Testis (tissue), 3 donors: Measurements from ENCODE around the gene TSPAN32. TPM values are rescaled to one million over a fixed set of nuclear protein-coding genes. Genes with fewer than 3 reads are reported as not detected.
"Not testable (repeated sequence)": the region's sequence is repeated elsewhere in the genome, so short reads cannot be mapped to it uniquely, and the experiment has no call there.

Experiments used
- DNase-seq: peaks from one replicate; pipeline ENCODE4 v3.0.0-alpha.2; 2019
- H3K27ac ChIP-seq, 2 donors: fragments of 200-600 bp; sonication (generic); one replicate each; pipeline ENCODE4 v1.5.1; 2019
- H3K27me3 ChIP-seq: fragments of 200-600 bp; sonication (generic); one replicate; pipeline ENCODE4 v1.5.1; 2019
- H3K36me3 ChIP-seq: fragments of 200-600 bp; sonication (generic); one replicate; pipeline ENCODE4 v1.5.1; 2017; ENCODE audit warnings: low read depth; ENCODE audit errors: missing control alignments
- H3K4me1 ChIP-seq: fragments of 200-600 bp; sonication (generic); one replicate; pipeline ENCODE4 v1.5.1; 2019
- H3K4me3 ChIP-seq, 2 donors: fragments of 200-600 bp; sonication (generic); one replicate each; pipeline ENCODE4 v1.5.1; 2017 to 2019
- H3K9me3 ChIP-seq: fragments of 200-600 bp; sonication (generic); one replicate; pipeline ENCODE4 v1.5.1; 2017
- POLR2A ChIP-seq: fragments of 450-650 bp; IDR thresholded peaks from one replicate; pipeline ENCODE4 v1.6.1; 2017; ENCODE audit warnings: antibody characterized with exemption, mild to moderate bottlenecking, moderate library complexity
- WGBS, 2 donors: methylation state at CpG; one replicate each; pipeline ENCODE4 v1.1.5; 2018; 5-methylcytosine and 5-hydroxymethylcytosine counted together
- intact Hi-C: fragments of 100-400 bp; cut with DNase I; formaldehyde crosslinking; loops from one replicate; pipeline ENCODE4 v1.15.1; 2023; ENCODE audit warnings: low total_unique reads
- polyA plus RNA-seq: library from polyadenylated mRNA; stranded (reverse); fragments of 350-450 nt; fragmentation: Illumina TruSeq; extraction: RNeasy Lipid Tissue Mini Kit (QIAGEN cat#74804); gene quantifications from one replicate; pipeline ENCODE4 v1.2.3, GENCODE V29; 2014; ENCODE audit warnings: low read depth, low replicate concordance; ENCODE audit not compliant: insufficient read depth
- total RNA-seq, 2 donors: library from RNA; depleted of rRNA; stranded (reverse); fragments of >200 nt; gene quantifications; one replicate each; pipeline ENCODE4 v1.2.3, GENCODE V29; 2016
- TF ChIP-seq, protein P1 (sequence below), 3 experiments: fragments of 450-650 bp in 2 of 3; fragments of 200-600 bp in 1 of 3; sonication (generic) in 1 of 3; IDR thresholded peaks; one replicate each; pipeline ENCODE4 v1.5.1; 2016 to 2019; ENCODE audit warnings: antibody characterized with exemption in 3 of 3, mild to moderate bottlenecking in 2 of 3, moderate library complexity in 1 of 3

TSPAN32 gene
- total and polyA plus RNA-seq, 3 donors from 2014 or later: 1.0 to 1.5 (median 1.1) TPM

DNA sequence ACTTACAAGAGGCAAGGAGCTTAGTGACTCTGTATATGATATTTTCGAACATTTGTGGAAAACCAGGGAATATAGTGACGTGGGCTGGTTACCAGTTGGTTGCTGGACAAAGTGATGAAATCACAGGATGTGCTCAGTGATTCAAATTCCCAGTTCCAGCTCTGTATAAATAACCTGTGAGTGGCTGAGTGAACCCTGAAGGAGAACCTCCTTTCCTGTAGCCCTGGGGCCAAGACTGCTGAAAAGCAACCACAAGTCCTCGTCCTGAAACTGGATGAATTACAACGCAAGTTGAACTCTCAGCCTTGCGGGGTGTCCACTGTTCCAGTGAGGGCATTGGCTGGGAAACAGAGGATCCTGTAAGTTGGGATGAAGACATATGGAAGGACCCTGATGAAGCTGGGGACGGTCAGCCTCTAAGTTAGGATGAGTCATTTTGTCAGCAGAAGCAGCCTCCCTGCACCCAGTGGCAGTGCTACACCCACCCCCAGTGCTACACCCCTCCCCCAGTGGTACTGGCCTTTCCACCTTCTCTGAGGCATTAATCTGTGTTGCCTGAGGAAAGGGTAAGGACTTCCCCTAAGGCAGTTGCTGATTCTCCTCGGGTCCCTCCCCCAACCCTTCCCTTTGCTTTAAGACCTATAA, 53.3 kb downstream of the TSPAN32 start:
- 75 to 78% methylated on average over 7 of the region's 7 CpGs for WGBS, 2 donors
- intact Hi-C loops: no loop called here

DNA sequence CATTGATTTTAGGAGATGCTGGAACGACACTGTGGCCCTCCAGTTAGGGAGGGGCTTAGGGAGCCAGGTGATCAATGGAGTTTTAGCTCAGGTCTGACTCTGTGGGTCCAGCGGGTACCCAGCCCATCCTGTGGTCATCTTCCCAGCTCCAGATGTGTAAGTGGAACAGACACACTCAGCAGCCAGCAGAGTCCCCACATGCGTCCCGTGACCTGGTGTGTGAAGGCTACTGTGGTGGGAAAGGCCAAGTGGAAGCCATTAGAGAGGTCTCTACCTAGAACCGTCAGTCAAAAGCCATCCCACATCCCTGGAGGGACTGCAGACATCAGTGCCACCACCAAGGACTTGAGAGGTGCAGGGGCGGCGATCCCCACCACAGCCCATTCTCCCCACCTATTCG, 55.4 kb downstream of the TSPAN32 start:
- no peak for DNase-seq
- 67 to 72% methylated on average over 7 to 8 of the region's 8 CpGs for WGBS, 2 donors
- no peaks in the 10 kb centered on the region for H3K36me3 ChIP-seq
- H3K27me3 ChIP-seq: no peaks in the 10 kb centered on the region
- intact Hi-C loops: no loop called here
- H3K4me1 ChIP-seq: no peaks in the 10 kb centered on the region
- TF ChIP-seq, protein P1, sequence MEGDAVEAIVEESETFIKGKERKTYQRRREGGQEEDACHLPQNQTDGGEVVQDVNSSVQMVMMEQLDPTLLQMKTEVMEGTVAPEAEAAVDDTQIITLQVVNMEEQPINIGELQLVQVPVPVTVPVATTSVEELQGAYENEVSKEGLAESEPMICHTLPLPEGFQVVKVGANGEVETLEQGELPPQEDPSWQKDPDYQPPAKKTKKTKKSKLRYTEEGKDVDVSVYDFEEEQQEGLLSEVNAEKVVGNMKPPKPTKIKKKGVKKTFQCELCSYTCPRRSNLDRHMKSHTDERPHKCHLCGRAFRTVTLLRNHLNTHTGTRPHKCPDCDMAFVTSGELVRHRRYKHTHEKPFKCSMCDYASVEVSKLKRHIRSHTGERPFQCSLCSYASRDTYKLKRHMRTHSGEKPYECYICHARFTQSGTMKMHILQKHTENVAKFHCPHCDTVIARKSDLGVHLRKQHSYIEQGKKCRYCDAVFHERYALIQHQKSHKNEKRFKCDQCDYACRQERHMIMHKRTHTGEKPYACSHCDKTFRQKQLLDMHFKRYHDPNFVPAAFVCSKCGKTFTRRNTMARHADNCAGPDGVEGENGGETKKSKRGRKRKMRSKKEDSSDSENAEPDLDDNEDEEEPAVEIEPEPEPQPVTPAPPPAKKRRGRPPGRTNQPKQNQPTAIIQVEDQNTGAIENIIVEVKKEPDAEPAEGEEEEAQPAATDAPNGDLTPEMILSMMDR (IDR thresholded peaks at IDR 0.05): no peak
- TF ChIP-seq POLR2A: no peak
- no peaks in the 10 kb centered on the region for H3K9me3 ChIP-seq
- no peak overlapping the region for H3K4me3 ChIP-seq
- no peak overlapping the region for H3K27ac ChIP-seq

More for the DNA sequence above, 53.3 kb downstream of the TSPAN32 start:
- H3K4me3 ChIP-seq: no peak overlapping the region
- H3K27me3 ChIP-seq: no peaks in the 10 kb centered on the region
- H3K9me3 ChIP-seq: no peaks in the 10 kb centered on the region
- H3K36me3 ChIP-seq: no peaks in the 10 kb centered on the region
- DNase-seq: no peak
- TF ChIP-seq, protein P1 (IDR thresholded peaks at IDR 0.05): no peak
- TF ChIP-seq POLR2A: no peak
- H3K4me1 ChIP-seq: no peaks in the 10 kb centered on the region
- H3K27ac ChIP-seq: no peak overlapping the region

DNA sequence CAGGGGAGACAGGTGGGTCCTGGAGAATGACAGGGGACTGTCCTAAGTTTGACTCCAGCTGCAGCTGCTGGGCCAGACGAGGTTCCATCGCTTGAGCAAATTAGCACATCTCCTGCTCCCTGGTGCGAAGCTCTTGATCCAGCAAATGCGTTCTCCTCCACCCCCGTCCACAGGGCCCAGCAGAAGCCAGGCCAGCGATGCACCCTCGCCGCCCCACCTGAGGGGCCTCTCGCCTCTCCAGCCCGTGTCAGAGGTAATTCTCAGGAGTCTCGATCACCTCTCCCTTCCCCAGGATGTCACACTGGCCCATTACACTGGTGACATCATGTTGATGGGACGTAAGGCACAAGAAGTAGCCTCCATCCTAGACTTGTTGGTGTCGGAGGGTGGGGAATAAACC, 55.8 kb downstream of the TSPAN32 start:
- H3K4me3 ChIP-seq: not testable (repeated sequence)

DNA sequence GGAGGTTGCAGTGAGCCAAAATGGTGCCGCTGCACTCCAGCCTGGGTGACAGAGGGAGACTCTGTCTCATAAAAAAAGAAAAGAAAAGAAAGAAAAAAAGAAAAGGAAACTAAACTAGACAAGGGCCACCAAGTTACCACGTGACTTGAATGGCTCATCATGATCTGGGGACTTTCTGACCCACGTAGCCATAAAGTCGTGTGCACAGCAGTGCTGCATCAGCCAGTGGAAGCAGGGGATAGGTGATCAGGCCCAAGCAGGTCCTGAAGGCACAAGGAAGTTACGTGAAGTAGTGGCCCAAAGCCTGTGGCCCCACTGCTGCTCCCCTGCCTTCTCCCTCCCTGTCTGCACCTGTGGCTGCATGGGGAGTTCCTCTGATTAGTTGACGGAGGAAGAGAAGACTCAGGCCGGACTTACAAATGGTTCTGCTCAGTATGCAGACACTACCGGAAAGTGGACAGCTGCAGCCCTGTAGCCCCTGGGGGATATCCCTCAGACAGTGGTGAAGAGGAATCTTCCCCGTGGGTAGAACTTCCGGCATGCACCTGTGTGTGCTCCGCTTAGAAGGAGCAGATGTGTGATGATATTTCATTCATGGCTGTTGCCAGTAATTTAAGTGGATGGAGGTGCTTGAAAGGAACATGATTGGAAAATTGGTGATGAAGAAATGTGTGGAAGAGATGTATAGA, 57.1 kb downstream of the TSPAN32 start:
- 92 to 98% methylated on average over 11 of the region's 11 CpGs for WGBS, 2 donors
- no peak for DNase-seq
- intact Hi-C loops: no loop called here

More for the DNA sequence above, 55.8 kb downstream of the TSPAN32 start:
- H3K4me1 ChIP-seq, intact Hi-C loops, H3K9me3 ChIP-seq, H3K27me3 ChIP-seq, H3K36me3 ChIP-seq, H3K27ac ChIP-seq, DNase-seq: not testable (repeated sequence)
- WGBS, 2 donors: 92 to 94% methylated on average over 12 to 13 of the region's 13 CpGs

DNA sequence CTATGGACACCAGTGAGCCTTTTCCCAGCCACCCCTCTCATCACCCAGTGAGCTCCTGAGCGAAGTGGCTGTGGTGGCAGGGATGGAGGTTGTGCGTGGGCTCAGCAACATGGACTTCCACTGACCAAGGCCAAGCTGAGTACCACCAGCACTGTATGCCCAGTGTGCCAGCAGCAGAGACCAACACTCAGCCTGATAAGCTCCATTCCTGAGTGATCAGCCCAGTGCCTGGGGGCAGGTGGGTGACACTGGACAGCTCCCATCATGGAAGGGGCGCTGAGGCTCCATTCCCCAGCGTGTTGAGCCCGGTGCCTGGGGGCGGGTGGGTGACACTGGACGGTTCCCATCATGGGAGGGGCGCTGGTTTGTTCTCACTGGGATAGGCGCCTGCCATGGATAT, 57.7 kb downstream of the TSPAN32 start:
- Histone ChIP-seq H3K9me3 (no peaks in the 10 kb centered on the region), H3K4me3 (no peak overlapping the region), H3K27ac (no peak overlapping the region), H3K36me3 (no peaks in the 10 kb centered on the region), H3K4me1 (no peaks in the 10 kb centered on the region), H3K27me3 (no peaks in the 10 kb centered on the region)
- intact Hi-C loops: no loop called here
- TF ChIP-seq, protein P1 (IDR thresholded peaks at IDR 0.05): no peak
- TF ChIP-seq POLR2A: no peak
- DNase-seq: no peak
- 97 to 100% methylated on average over 7 to 9 of the region's 9 CpGs for WGBS, 2 donors

More for the DNA sequence above, 57.1 kb downstream of the TSPAN32 start:
- Histone ChIP-seq H3K36me3 (no peaks in the 10 kb centered on the region), H3K9me3 (no peaks in the 10 kb centered on the region), H3K27ac (no peak overlapping the region), H3K4me3 (no peak overlapping the region), H3K4me1 (no peaks in the 10 kb centered on the region), H3K27me3 (no peaks in the 10 kb centered on the region)
- no peak for TF ChIP-seq POLR2A
- TF ChIP-seq, protein P1 (IDR thresholded peaks at IDR 0.05): no peak
